ENCODE results near the gene FAM107B. TPM values are rescaled to one million over a fixed set of nuclear protein-coding genes. Genes with fewer than 3 reads are reported as not detected.

Gene FAM107B
- total and polyA plus RNA-seq, 10 of the 15 experiments (the other 5 are each of a cell fraction or from before 2014, with no cell fraction given), result 22.9 to 162 (median 86.6) TPM

- RAD21 ChIA-PET (ENCODE audit: unreplicated experiment), result no interaction called here
- 0% methylated on average over 1 of the region's 1 CpG for WGBS (ENCODE audit: insufficient coverage, insufficient replicate concordance, low lambda C conversion rate, missing lambda C conversion rate)
- Histone ChIP-seq H3K36me3 (ENCODE audit: control insufficient read depth in 2 of 2, insufficient read depth in 2 of 2, low read length in 1 of 2) (no peaks in the 10 kb centered on the region), H2AFZ (ENCODE audit: control insufficient read depth, low read depth, low read length) (no peak overlapping the region), H3K4me3 (no peak overlapping the region), H3K79me2 (ENCODE audit: control insufficient read depth, insufficient read depth, low read length) (no peaks in the 10 kb centered on the region), H3K27me3 (replicated peaks in 1 of 2; ENCODE audit: control insufficient read depth in 2 of 2, insufficient read depth in 2 of 2, low read length in 1 of 2) (no peaks in the 10 kb centered on the region; a peak in 1 of 4 replicates), H3K4me1 (ENCODE audit: control insufficient read depth, insufficient read depth, low read length) (peaks cover 9% of the 10 kb centered on the region), H3K27ac (ENCODE audit: control insufficient read depth, insufficient read depth) (no peak overlapping the region), H3K9me3 (replicated peaks; ENCODE audit: control insufficient read depth, insufficient read depth, low read length) (peaks cover 20% of the 10 kb centered on the region), H3K9ac (ENCODE audit: control insufficient read depth, insufficient read depth, low read length) (no peak overlapping the region), H4K20me1 (ENCODE audit: control insufficient read depth, insufficient read depth) (no peaks in the 10 kb centered on the region), H3K4me2 (ENCODE audit: control insufficient read depth, insufficient read depth) (no peak overlapping the region)
- intact Hi-C loops (cut with micrococcal nuclease; ENCODE audit: unreplicated experiment) (no loop called here), in situ Hi-C loops (cut with MboI) (no loop called here)
- CTCF ChIA-PET, result no interaction called here
- no TSS peak for BruUV-seq (replicated peaks)
- peak; percentile 42 for ATAC-seq
- DNase-seq (ENCODE audit: low read depth, low spot score), result no peak
- POLR2A ChIA-PET, result interaction anchor here (0.5 kb wide), 1 partner anchor 1021 kb away, joined by 3 read pairs; no protein-coding TSS in a partner anchor
- FAIRE-seq, result no peak
- SMC1A ChIA-PET (ENCODE audit: uncharacterized antibody, unreplicated experiment), result interaction anchor here (0.7 to 1.4 kb wide), 3 partner anchors 76 to 90 kb away, joined by 3 to 5 read pairs (median 3); no protein-coding TSS in a partner anchor
- TF ChIP-seq, protein P1, sequence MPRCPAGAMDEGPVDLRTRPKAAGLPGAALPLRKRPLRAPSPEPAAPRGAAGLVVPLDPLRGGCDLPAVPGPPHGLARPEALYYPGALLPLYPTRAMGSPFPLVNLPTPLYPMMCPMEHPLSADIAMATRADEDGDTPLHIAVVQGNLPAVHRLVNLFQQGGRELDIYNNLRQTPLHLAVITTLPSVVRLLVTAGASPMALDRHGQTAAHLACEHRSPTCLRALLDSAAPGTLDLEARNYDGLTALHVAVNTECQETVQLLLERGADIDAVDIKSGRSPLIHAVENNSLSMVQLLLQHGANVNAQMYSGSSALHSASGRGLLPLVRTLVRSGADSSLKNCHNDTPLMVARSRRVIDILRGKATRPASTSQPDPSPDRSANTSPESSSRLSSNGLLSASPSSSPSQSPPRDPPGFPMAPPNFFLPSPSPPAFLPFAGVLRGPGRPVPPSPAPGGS (IDR thresholded peaks at IDR 0.05; ENCODE audit: borderline replicate concordance, insufficient read depth, low read depth, low read length, poor library complexity, severe bottlenecking), result peak; percentile 40
- 0 out of 2 replicates have a peak, but pooled peaks have one; percentile 20 for TF ChIP-seq FOXM1 (IDR thresholded peaks at IDR 0.05; ENCODE audit: low read depth, low read length)
- no peak for TF ChIP-seq ETV6 (conservative IDR thresholded peaks at IDR 0.05 in 1 of 2, IDR thresholded peaks at IDR 0.05 in 1 of 2; ENCODE audit: borderline replicate concordance in 1 of 2, low read depth in 1 of 2)
- TF ChIP-seq TCF7 (IDR thresholded peaks at IDR 0.05; ENCODE audit: borderline replicate concordance), result 0 out of 2 replicates have a peak, but pooled peaks have one; percentile 15
- TF ChIP-seq, protein P2, sequence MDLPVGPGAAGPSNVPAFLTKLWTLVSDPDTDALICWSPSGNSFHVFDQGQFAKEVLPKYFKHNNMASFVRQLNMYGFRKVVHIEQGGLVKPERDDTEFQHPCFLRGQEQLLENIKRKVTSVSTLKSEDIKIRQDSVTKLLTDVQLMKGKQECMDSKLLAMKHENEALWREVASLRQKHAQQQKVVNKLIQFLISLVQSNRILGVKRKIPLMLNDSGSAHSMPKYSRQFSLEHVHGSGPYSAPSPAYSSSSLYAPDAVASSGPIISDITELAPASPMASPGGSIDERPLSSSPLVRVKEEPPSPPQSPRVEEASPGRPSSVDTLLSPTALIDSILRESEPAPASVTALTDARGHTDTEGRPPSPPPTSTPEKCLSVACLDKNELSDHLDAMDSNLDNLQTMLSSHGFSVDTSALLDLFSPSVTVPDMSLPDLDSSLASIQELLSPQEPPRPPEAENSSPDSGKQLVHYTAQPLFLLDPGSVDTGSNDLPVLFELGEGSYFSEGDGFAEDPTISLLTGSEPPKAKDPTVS (IDR thresholded peaks at IDR 0.05; ENCODE audit: low read depth, low read length), result no peak
- TF ChIP-seq ATF7 (IDR thresholded peaks at IDR 0.05; ENCODE audit: low read depth), result no peak
- TF ChIP-seq RUNX3 (IDR thresholded peaks at IDR 0.05; ENCODE audit: low read length), result peak; percentile 11; the same call in 1 of the 2 replicates
- peak; percentile 39; the same call in 1 of the 2 replicates for TF ChIP-seq NFIC (IDR thresholded peaks at IDR 0.05; ENCODE audit: low read depth, low read length)
- TF ChIP-seq NFYA (IDR thresholded peaks at IDR 0.05; ENCODE audit: borderline replicate concordance, low read depth, low read length), result no peak
- TF ChIP-seq JUNB (IDR thresholded peaks at IDR 0.05), result peak; percentile 55
- no peak for TF ChIP-seq YY1 (IDR thresholded peaks at IDR 0.05; ENCODE audit: low read depth, low read length)
- peak; percentile 58 for TF ChIP-seq SMAD1 (IDR thresholded peaks at IDR 0.05; ENCODE audit: low read depth, partially characterized antibody)
- TF ChIP-seq FOXK2 (IDR thresholded peaks at IDR 0.05), result no peak
- no peak for TF ChIP-seq IKZF1 (conservative IDR thresholded peaks at IDR 0.05)
- TF ChIP-seq EZH2 (IDR thresholded peaks at IDR 0.05; ENCODE audit: borderline replicate concordance, control insufficient read depth, low read depth, low read length), result no peak
- TF ChIP-seq ATF2 (IDR thresholded peaks at IDR 0.05; ENCODE audit: low read length), result peak; percentile 51; the same call in 1 of the 2 replicates
- no peak for TF ChIP-seq CBFB (IDR thresholded peaks at IDR 0.05; ENCODE audit: low read depth)
- TF ChIP-seq, protein P3, sequence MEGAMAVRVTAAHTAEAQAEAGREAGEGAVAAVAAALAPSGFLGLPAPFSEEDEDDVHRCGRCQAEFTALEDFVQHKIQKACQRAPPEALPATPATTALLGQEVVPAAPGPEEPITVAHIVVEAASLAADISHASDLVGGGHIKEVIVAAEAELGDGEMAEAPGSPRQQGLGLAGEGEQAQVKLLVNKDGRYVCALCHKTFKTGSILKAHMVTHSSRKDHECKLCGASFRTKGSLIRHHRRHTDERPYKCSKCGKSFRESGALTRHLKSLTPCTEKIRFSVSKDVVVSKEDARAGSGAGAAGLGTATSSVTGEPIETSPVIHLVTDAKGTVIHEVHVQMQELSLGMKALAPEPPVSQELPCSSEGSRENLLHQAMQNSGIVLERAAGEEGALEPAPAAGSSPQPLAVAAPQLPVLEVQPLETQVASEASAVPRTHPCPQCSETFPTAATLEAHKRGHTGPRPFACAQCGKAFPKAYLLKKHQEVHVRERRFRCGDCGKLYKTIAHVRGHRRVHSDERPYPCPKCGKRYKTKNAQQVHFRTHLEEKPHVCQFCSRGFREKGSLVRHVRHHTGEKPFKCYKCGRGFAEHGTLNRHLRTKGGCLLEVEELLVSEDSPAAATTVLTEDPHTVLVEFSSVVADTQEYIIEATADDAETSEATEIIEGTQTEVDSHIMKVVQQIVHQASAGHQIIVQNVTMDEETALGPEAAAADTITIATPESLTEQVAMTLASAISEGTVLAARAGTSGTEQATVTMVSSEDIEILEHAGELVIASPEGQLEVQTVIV (IDR thresholded peaks at IDR 0.05; ENCODE audit: borderline replicate concordance, partially characterized antibody), result no peak
These were observed 109.4 kb downstream of the FAM107B start for GRCh38 chr10:14665304-14665703.

Data from GM12878 (cell line).